WTC11 (cell line): ENCODE results near the gene EIF6. TPM values are rescaled to one million over a fixed set of nuclear protein-coding genes. Genes with fewer than 3 reads are reported as not detected.

Experiments used
- ATAC-seq: fragments of 200-7000 bp; cut with Tn5 transposase; 2 replicates; pipeline ENCODE4 v1.10.0; 2021; ENCODE audit warnings: mild to moderate bottlenecking, moderate library complexity
- CTCF ChIA-PET: fragments of 300-600 bp; sonication (Branson Sonifier 250); formaldehyde crosslinking; loops from one replicate; lab custom pipeline; 2021; ENCODE audit warnings: antibody characterized with exemption; lab: Charles Lee
- POLR2A ChIA-PET: fragments of 350-600 bp; sonication (Branson Sonifier 250); formaldehyde crosslinking; loops from one replicate; lab custom pipeline; 2021; ENCODE audit warnings: antibody characterized with exemption; lab: Charles Lee
- DNase-seq: peaks from one replicate; pipeline ENCODE4 v3.0.0; 2021; ENCODE audit warnings: low spot score
- H3K27ac Mint-ChIP-seq: 2 replicates; pipeline ENCODE4 v1.8.0; 2021; ENCODE audit warnings: mixed read lengths
- H3K27me3 Mint-ChIP-seq: 2 replicates; pipeline ENCODE4 v1.8.0; 2021; ENCODE audit warnings: low read depth, mild to moderate bottlenecking, moderate library complexity, mixed read lengths
- H3K36me3 Mint-ChIP-seq: 2 replicates; pipeline ENCODE4 v1.8.0; 2021; ENCODE audit warnings: mixed read lengths
- H3K4me1 Mint-ChIP-seq: 2 replicates; pipeline ENCODE4 v1.8.0; 2022; ENCODE audit warnings: mixed read lengths
- H3K4me3 Mint-ChIP-seq: 2 replicates; pipeline ENCODE4 v1.8.0; 2021; ENCODE audit warnings: mild to moderate bottlenecking, moderate library complexity, mixed read lengths
- H3K9me3 Mint-ChIP-seq: 2 replicates; pipeline ENCODE4 v1.8.0; 2021; ENCODE audit warnings: mixed read lengths
- AR ChIP-seq: fragments of 250-450 bp; sonication (Bioruptor Pico); IDR thresholded peaks from 2 replicates; pipeline ENCODE4 v1.9.0; 2021; ENCODE audit warnings: mild to moderate bottlenecking
- ATF1 ChIP-seq: sonication (generic); formaldehyde crosslinking; IDR thresholded peaks from 2 replicates; pipeline ENCODE4 v1.8.1; 2023; ENCODE audit warnings: mild to moderate bottlenecking, moderate library complexity, missing genetic modification reagents
- IRF1 ChIP-seq: sonication (generic); formaldehyde crosslinking; IDR thresholded peaks from 2 replicates; pipeline ENCODE4 v1.8.0; 2023; ENCODE audit warnings: missing genetic modification reagents
- MXD4 ChIP-seq: fragments of 250-450 bp; sonication (Bioruptor Pico); IDR thresholded peaks from 2 replicates; pipeline ENCODE4 v1.8.0; 2021; ENCODE audit warnings: mild to moderate bottlenecking, moderate library complexity, borderline replicate concordance
- MYBL2 ChIP-seq: sonication (generic); formaldehyde crosslinking; IDR thresholded peaks from 2 replicates; pipeline ENCODE4 v1.8.1; 2023; ENCODE audit warnings: mild to moderate bottlenecking, moderate library complexity, missing genetic modification reagents
- RELA ChIP-seq: sonication (generic); formaldehyde crosslinking; IDR thresholded peaks from 2 replicates; pipeline ENCODE4 v1.8.1; 2022; ENCODE audit warnings: missing genetic modification reagents, mild to moderate bottlenecking, borderline replicate concordance
- TEAD1 ChIP-seq: sonication (generic); formaldehyde crosslinking; IDR thresholded peaks from 2 replicates; pipeline ENCODE4 v1.8.0; 2022; ENCODE audit warnings: mild to moderate bottlenecking, missing genetic modification reagents
- USF1 ChIP-seq: sonication (generic); formaldehyde crosslinking; IDR thresholded peaks from 2 replicates; pipeline ENCODE4 v1.8.0; 2022; ENCODE audit warnings: mild to moderate bottlenecking, missing genetic modification reagents
- ZNF219 ChIP-seq: sonication (generic); formaldehyde crosslinking; IDR thresholded peaks from 2 replicates; pipeline ENCODE4 v1.8.0; 2023; ENCODE audit warnings: missing genetic modification reagents, mild to moderate bottlenecking, borderline replicate concordance
- ZNF396 ChIP-seq: fragments of 250-450 bp; sonication (Bioruptor Pico); IDR thresholded peaks from 2 replicates; pipeline ENCODE4 v1.8.0; 2021; ENCODE audit warnings: mild to moderate bottlenecking, moderate library complexity, borderline replicate concordance
- ZNF423 ChIP-seq: fragments of 250-450 bp; sonication (Bioruptor Pico); IDR thresholded peaks from 2 replicates; pipeline ENCODE4 v2.1.2; 2022; ENCODE audit warnings: mild to moderate bottlenecking, moderate library complexity
- ZNF425 ChIP-seq: fragments of 250-450 bp; sonication (Bioruptor Pico); conservative IDR thresholded peaks from 2 replicates; pipeline ENCODE4 v1.9.0; 2021; ENCODE audit warnings: mild to moderate bottlenecking
- total RNA-seq: library from RNA; stranded (reverse); gene quantifications from 3 replicates; pipeline ENCODE4 v1.2.3, GENCODE V29; 2021
- TF ChIP-seq, protein P1 (sequence below): sonication (generic); formaldehyde crosslinking; IDR thresholded peaks from 2 replicates; pipeline ENCODE4 v1.8.0; 2022; ENCODE audit warnings: mild to moderate bottlenecking, missing genetic modification reagents
- TF ChIP-seq, protein P2 (sequence below): sonication (generic); formaldehyde crosslinking; IDR thresholded peaks from 2 replicates; pipeline ENCODE4 v1.8.0; 2023; ENCODE audit warnings: missing genetic modification reagents, mild to moderate bottlenecking, borderline replicate concordance
- TF ChIP-seq, protein P3 (sequence below): fragments of 250-450 bp; sonication (Bioruptor Pico); IDR thresholded peaks from 2 replicates; pipeline ENCODE4 v2.1.2; 2022; ENCODE audit warnings: mild to moderate bottlenecking, moderate library complexity

Gene EIF6
- total RNA-seq, 1 experiment from 2014 or later, result 157 TPM

DNA sequence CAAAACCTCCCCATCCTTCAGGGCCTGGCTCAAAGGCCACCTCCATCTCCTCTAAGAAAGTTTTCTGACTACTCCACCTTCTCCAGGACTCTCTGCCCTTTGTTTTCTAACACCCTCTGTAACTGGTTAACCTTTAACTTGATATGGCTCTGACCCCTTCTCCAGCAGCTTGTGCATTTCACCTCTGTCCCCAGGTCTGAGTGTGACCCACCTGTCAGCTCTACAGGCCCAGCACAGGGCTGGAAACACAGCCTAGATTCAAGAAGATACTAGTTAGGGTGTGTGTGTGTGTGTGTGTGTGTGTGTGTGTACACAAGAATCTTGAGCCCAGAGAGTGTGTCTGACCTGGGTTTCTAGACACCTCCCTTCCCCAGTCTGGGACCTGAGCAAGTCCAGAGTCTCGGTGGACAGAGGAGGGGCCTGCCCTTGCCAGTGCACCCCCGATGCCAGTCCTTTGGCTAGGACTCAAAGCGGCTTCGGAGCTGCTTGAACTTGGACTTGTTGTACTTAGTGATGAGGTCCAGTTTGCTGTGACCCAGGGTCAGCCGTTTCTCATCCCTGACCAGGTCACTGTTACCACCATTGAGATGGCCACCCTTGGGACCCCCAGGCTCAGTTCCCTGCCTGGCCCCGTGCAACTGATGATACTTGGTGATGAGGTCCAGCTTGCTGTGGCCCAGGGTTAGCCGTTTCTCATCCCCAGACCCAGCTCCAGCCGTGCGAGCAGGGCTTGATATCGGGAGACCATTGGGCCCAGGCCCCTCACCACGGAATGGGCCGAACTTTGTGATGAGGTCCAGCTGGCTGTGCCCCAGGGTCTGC is 1.7 kb upstream of the EIF6 start:
- Mint-ChIP-seq H3K36me3 (peaks cover 10% of the 10 kb centered on the region), H3K27me3 (no peaks in the 10 kb centered on the region; the same call in none of the 2 replicates), H3K9me3 (no peaks in the 10 kb centered on the region), H3K27ac (no peak overlapping the region), H3K4me1 (peaks cover 18% of the 10 kb centered on the region), H3K4me3 (peak overlapping the region; percentile 94)
- TF ChIP-seq IRF1 (CRISPR knock-in tag) (no peak), ZNF219 (no peak), ZNF423 (CRISPR knock-in tag) (no peak), AR (no peak), TEAD1 (no peak), MYBL2 (no peak), RELA (no peak), ZNF396 (CRISPR knock-in tag) (no peak), ZNF425 (CRISPR knock-in tag) (no peak)
- TF ChIP-seq, protein P1, sequence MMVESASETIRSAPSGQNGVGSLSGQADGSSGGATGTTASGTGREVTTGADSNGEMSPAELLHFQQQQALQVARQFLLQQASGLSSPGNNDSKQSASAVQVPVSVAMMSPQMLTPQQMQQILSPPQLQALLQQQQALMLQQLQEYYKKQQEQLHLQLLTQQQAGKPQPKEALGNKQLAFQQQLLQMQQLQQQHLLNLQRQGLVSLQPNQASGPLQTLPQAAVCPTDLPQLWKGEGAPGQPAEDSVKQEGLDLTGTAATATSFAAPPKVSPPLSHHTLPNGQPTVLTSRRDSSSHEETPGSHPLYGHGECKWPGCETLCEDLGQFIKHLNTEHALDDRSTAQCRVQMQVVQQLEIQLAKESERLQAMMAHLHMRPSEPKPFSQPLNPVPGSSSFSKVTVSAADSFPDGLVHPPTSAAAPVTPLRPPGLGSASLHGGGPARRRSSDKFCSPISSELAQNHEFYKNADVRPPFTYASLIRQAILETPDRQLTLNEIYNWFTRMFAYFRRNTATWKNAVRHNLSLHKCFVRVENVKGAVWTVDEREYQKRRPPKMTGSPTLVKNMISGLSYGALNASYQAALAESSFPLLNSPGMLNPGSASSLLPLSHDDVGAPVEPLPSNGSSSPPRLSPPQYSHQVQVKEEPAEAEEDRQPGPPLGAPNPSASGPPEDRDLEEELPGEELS (CRISPR knock-in tag), result no peak
- TF ChIP-seq, protein P2, sequence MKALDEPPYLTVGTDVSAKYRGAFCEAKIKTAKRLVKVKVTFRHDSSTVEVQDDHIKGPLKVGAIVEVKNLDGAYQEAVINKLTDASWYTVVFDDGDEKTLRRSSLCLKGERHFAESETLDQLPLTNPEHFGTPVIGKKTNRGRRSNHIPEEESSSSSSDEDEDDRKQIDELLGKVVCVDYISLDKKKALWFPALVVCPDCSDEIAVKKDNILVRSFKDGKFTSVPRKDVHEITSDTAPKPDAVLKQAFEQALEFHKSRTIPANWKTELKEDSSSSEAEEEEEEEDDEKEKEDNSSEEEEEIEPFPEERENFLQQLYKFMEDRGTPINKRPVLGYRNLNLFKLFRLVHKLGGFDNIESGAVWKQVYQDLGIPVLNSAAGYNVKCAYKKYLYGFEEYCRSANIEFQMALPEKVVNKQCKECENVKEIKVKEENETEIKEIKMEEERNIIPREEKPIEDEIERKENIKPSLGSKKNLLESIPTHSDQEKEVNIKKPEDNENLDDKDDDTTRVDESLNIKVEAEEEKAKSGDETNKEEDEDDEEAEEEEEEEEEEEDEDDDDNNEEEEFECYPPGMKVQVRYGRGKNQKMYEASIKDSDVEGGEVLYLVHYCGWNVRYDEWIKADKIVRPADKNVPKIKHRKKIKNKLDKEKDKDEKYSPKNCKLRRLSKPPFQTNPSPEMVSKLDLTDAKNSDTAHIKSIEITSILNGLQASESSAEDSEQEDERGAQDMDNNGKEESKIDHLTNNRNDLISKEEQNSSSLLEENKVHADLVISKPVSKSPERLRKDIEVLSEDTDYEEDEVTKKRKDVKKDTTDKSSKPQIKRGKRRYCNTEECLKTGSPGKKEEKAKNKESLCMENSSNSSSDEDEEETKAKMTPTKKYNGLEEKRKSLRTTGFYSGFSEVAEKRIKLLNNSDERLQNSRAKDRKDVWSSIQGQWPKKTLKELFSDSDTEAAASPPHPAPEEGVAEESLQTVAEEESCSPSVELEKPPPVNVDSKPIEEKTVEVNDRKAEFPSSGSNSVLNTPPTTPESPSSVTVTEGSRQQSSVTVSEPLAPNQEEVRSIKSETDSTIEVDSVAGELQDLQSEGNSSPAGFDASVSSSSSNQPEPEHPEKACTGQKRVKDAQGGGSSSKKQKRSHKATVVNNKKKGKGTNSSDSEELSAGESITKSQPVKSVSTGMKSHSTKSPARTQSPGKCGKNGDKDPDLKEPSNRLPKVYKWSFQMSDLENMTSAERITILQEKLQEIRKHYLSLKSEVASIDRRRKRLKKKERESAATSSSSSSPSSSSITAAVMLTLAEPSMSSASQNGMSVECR (CRISPR knock-in tag), result no peak
- ATAC-seq (no peak), DNase-seq (no peak)
- CTCF ChIA-PET, result interaction anchor here (0.9 to 1.3 kb wide), 3 partner anchors 18 to 161 kb away, joined by 3 to 4 read pairs (median 3); no protein-coding TSS in a partner anchor
- POLR2A ChIA-PET, result interaction anchor here (1.0 kb wide), 1 partner anchor 9 kb away, joined by 3 read pairs; the partner anchor contains the start of gene MMP24OS

DNA sequence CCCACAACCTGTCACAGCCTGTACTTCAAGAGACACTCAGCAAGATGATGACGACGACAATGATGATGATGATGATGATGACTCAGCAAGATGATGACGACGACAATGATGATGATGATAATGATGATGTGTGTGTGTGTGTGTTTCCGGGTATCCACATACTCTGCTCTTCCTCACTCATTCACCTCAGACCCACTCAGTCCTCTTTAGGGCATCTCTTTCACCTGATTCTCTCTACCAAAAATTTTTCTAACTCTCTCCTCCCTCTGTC is 1.2 kb upstream of the EIF6 start:
- Mint-ChIP-seq H3K4me3 (peak overlapping the region; percentile 94), H3K9me3 (no peaks in the 10 kb centered on the region), H3K27ac (no peak overlapping the region), H3K36me3 (peaks cover 12% of the 10 kb centered on the region), H3K4me1 (peaks cover 18% of the 10 kb centered on the region), H3K27me3 (no peaks in the 10 kb centered on the region; the same call in none of the 2 replicates)
- POLR2A ChIA-PET, result interaction anchor here (1.0 kb wide), 1 partner anchor 8 kb away, joined by 3 read pairs; the partner anchor contains the start of gene MMP24OS
- CTCF ChIA-PET, result interaction anchor here (1.3 kb wide), 1 partner anchor 18 kb away, joined by 4 read pairs; no protein-coding TSS in a partner anchor
- ATAC-seq, result no peak
- DNase-seq, result no peak
- TF ChIP-seq ATF1 (CRISPR knock-in tag), result no peak
- TF ChIP-seq USF1, result no peak
- TF ChIP-seq AR, result no peak
- no peak for TF ChIP-seq MXD4
- TF ChIP-seq, protein P3, sequence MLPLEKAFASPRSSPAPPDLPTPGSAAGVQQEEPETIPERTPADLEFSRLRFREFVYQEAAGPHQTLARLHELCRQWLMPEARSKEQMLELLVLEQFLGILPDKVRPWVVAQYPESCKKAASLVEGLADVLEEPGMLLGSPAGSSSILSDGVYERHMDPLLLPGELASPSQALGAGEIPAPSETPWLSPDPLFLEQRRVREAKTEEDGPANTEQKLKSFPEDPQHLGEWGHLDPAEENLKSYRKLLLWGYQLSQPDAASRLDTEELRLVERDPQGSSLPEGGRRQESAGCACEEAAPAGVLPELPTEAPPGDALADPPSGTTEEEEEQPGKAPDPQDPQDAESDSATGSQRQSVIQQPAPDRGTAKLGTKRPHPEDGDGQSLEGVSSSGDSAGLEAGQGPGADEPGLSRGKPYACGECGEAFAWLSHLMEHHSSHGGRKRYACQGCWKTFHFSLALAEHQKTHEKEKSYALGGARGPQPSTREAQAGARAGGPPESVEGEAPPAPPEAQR (CRISPR knock-in tag), result no peak
